Measurements from ENCODE around the gene EPB42.
"Not testable (repeated sequence)": the region's sequence is repeated elsewhere in the genome, so short reads cannot be mapped to it uniquely, and the experiment has no call there.

The EPB42 gene

DNA sequence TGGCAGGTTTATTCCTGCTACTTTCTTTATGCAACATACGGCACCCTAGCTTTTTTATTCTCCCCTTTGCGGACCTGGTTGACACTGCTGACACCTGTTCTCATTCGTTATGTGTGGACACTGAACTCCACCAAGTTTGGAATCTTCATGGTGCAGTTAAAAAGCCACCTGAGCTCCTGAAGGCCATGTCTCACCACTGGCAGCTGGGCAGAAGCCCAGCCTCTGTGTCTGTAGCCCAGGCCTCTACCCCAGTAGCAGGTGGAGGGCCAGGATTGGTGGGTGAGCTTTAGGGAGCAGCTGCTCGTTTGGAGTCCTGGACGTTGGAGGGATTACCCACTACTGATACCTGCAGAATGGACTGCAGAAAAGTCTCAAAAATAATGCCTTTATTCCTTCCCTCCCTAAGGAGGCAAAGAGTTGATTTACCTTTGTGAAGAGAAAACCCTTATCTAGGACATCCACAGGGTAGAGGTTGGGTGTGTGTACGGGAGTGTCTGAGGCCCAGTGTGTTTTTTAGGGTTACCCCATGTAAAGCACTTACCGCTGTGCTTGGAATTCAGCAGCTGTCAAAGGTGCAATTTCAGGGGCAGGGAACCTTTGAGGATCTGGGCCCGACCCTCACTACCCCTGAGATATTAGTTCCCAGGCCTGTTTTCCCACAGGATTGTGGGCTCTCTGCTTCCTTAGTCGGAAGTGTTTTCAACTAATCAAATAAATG is 36.3 kb downstream of the EPB42 start:
- no peak for DNase-seq

- DNase-seq, result no peak
Measured at GRCh38 chr15:43183270-43183669, 37.5 kb downstream of the EPB42 start.

DNA sequence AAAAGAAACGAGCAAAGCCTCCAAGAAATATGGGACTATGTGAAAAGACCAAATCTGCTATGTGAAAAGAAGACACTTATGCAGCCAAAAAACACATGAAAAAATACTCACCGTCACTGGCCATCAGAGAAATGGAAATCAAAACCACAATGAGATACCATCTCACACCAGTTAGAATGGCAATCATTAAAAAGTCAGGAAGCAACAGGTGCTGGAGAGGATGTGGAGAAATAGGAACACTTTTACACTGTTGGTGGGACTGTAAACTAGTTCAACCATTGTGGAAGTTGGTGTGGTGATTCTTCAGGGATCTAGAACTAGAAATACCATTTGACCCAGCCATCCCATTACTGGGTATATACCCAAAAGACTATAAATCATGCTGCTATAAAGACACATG is 43.7 kb downstream of the EPB42 start:
- DNase-seq, result not testable (repeated sequence)

DNA sequence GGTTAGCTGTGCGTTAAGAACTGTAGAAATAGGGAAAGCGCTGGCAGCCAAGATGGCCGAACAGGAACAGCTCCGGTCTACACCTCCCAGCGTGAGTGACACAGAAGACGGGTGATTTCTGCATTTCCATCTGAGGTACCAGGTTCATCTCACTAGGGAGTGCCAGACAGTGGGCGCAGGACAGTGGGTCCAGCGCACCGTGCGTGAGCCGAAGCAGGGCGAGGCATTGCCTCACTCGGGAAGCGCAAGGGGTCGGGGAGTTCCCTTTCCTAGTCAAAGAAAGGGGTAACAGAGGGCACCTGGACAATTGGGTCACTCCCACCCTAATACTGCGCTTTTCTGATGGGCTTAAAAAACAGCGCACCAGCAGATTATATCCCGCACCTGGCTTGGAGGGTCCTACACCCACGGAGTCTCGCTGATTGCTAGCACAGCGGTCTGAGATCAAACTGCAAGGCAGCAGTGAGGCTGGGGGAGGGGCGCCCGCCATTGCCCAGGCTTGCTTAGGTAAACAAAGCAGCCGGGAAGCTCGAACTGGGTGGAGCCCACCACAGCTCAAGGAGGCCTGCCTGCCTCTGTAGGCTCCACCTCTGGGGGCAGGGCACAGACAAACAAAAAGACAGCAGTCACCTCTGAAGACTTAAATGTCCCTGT is 45.0 kb downstream of the EPB42 start:
- DNase-seq, result not testable (repeated sequence)

- DNase-seq, result no peak
Measured at GRCh38 chr15:43169888-43170287, 50.9 kb downstream of the EPB42 start.

GRCh38 chr15:43168192-43169107 is 52.4 kb downstream of the EPB42 start:
- peak in 1 of 2 experiments; percentile 9 for DNase-seq

DNA sequence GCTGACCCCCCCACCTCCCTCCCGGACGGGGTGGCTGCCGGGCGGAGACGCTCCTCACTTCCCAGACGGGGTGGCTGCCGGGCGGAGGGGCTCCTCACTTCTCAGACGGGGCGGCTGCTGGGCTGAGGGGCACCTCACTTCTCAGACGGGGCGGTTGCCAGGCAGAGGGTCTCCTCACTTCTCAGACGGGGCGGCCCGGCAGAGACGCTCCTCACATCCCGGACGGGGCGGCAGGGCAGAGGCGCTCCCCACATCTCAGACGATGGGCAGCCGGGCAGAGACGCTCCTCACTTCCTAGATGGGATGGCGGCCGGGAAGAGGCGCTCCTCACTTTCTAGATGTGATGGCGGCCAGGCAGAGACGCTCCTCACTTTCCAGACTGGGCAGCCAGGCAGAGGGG is 53.6 kb downstream of the EPB42 start:
- DNase-seq, result not testable (repeated sequence)

- no peak for DNase-seq
Measured at GRCh38 chr15:43165801-43166325, 55.0 kb downstream of the EPB42 start.

- DNase-seq, result no peak
Measured at GRCh38 chr15:43153269-43153668, 67.5 kb downstream of the EPB42 start.

- DNase-seq, result no peak
Measured at GRCh38 chr15:43151688-43152087, 69.1 kb downstream of the EPB42 start.

- DNase-seq, result no peak
Measured at GRCh38 chr15:43150191-43150929, 70.5 kb downstream of the EPB42 start.
